H9 (cell line): Measurements from ENCODE around the gene MEF2A. TPM values are rescaled to one million over a fixed set of nuclear protein-coding genes. Genes with fewer than 3 reads are reported as not detected.

Source experiments
- DNase-seq: peaks from one replicate; pipeline ENCODE4 v3.0.0-alpha.2; 2017
- H2AFZ ChIP-seq: one replicate; pipeline ENCODE4 v1.6.1; 2013; ENCODE audit warnings: mild to moderate bottlenecking, low read length, control low read depth, moderate library complexity
- H2AK5ac ChIP-seq: 2 replicates; pipeline ENCODE4 v1.6.1; 2013; ENCODE audit warnings: low read length, control low read depth, mixed read lengths; ENCODE audit not compliant: insufficient read length
- H2BK120ac ChIP-seq: one replicate; pipeline ENCODE4 v1.6.1; 2013; ENCODE audit warnings: low read depth, mild to moderate bottlenecking, low read length, control low read depth, inconsistent platforms; ENCODE audit not compliant: poor library complexity, severe bottlenecking
- H2BK12ac ChIP-seq: 2 replicates; pipeline ENCODE4 v1.6.1; 2013; ENCODE audit warnings: low read length, control low read depth, mixed read lengths, low read depth; ENCODE audit not compliant: insufficient read length
- H2BK15ac ChIP-seq: 2 replicates; pipeline ENCODE4 v1.6.1; 2013; ENCODE audit warnings: low read depth, low read length, control low read depth
- H2BK20ac ChIP-seq: one replicate; pipeline ENCODE4 v1.6.1; 2013; ENCODE audit warnings: low read depth, mild to moderate bottlenecking, low read length, control low read depth, inconsistent platforms; ENCODE audit not compliant: poor library complexity, severe bottlenecking
- H2BK5ac ChIP-seq: 2 replicates; pipeline ENCODE4 v1.6.1; 2013; ENCODE audit warnings: low read length, control low read depth, mixed read lengths; ENCODE audit not compliant: insufficient read length
- H3K14ac ChIP-seq: 2 replicates; pipeline ENCODE4 v1.6.1; 2013; ENCODE audit warnings: low read length, control low read depth; ENCODE audit not compliant: insufficient read depth
- H3K18ac ChIP-seq: 2 replicates; pipeline ENCODE4 v1.6.1; 2013; ENCODE audit warnings: low read depth, mild to moderate bottlenecking, mixed read lengths, low read length, control low read depth; ENCODE audit not compliant: insufficient read length
- H3K23ac ChIP-seq: 2 replicates; pipeline ENCODE4 v1.6.1; 2013; ENCODE audit warnings: low read length, control low read depth, mixed read lengths, low read depth; ENCODE audit not compliant: insufficient read length
- H3K23me2 ChIP-seq: 2 replicates; pipeline ENCODE4 v1.6.1; 2013; ENCODE audit warnings: low read depth, mild to moderate bottlenecking, mixed read lengths, low read length, control low read depth; ENCODE audit not compliant: insufficient read length, poor library complexity, severe bottlenecking
- H3K27ac ChIP-seq: 2 replicates; pipeline ENCODE4 v1.5.1; 2013; ENCODE audit warnings: low read length, control low read depth, mixed read lengths, low read depth; ENCODE audit not compliant: insufficient read length
- H3K27me3 ChIP-seq: 2 replicates; pipeline ENCODE4 v1.6.1; 2013; ENCODE audit warnings: low read length, control low read depth, inconsistent platforms; ENCODE audit not compliant: insufficient read depth
- H3K4ac ChIP-seq: 2 replicates; pipeline ENCODE4 v1.6.1; 2013; ENCODE audit warnings: low read depth, mild to moderate bottlenecking, control low read depth, inconsistent platforms, low read length, moderate library complexity
- H3K4me1 ChIP-seq: 2 replicates; pipeline ENCODE4 v1.6.1; 2013; ENCODE audit warnings: low read length, control low read depth, inconsistent platforms; ENCODE audit not compliant: insufficient read depth
- H3K4me2 ChIP-seq: 2 replicates; pipeline ENCODE4 v1.6.1; 2013; ENCODE audit warnings: low read length, control low read depth, mixed read lengths; ENCODE audit not compliant: insufficient read length, insufficient read depth
- H3K56ac ChIP-seq: 2 replicates; pipeline ENCODE4 v1.6.1; 2013; ENCODE audit warnings: low read depth, mild to moderate bottlenecking, mixed read lengths, low read length, control low read depth; ENCODE audit not compliant: insufficient read length
- H3K79me1 ChIP-seq: 2 replicates; pipeline ENCODE4 v1.6.1; 2013; ENCODE audit warnings: low read depth, mild to moderate bottlenecking, moderate library complexity, low read length, control low read depth, inconsistent platforms; ENCODE audit not compliant: insufficient read depth, poor library complexity, severe bottlenecking
- H3K79me2 ChIP-seq: 2 replicates; pipeline ENCODE4 v1.6.1; 2013; ENCODE audit warnings: low read length, control low read depth, inconsistent platforms; ENCODE audit not compliant: insufficient read depth
- H3K9ac ChIP-seq: 2 replicates; pipeline ENCODE4 v1.6.1; 2013; ENCODE audit warnings: low read length, control low read depth, mixed read lengths; ENCODE audit not compliant: insufficient read length; ENCODE audit errors: extremely low read depth
- H3K9me3 ChIP-seq: one replicate; pipeline ENCODE4 v1.6.1; 2013; ENCODE audit warnings: low read depth, low read length, inconsistent platforms; ENCODE audit not compliant: control insufficient read depth
- H3T11ph ChIP-seq: one replicate; pipeline ENCODE4 v1.6.1; 2013; ENCODE audit warnings: mild to moderate bottlenecking, low read length, control low read depth, inconsistent platforms
- H4K20me1 ChIP-seq: one replicate; pipeline ENCODE4 v1.6.1; 2013; ENCODE audit not compliant: control insufficient read depth, insufficient read length, insufficient read depth
- H4K5ac ChIP-seq: 2 replicates; pipeline ENCODE4 v1.6.1; 2013; ENCODE audit warnings: low read depth, mild to moderate bottlenecking, mixed read lengths, low read length, control low read depth; ENCODE audit not compliant: insufficient read length
- H4K8ac ChIP-seq: replicated peaks from 2 replicates; pipeline ENCODE4 v1.6.1; 2013; ENCODE audit warnings: low read length, control low read depth, mixed read lengths, low read depth; ENCODE audit not compliant: insufficient read length
- H4K91ac ChIP-seq: 2 replicates; pipeline ENCODE4 v1.6.1; 2013; ENCODE audit warnings: low read depth, mild to moderate bottlenecking, moderate library complexity, mixed read lengths, low read length, control low read depth; ENCODE audit not compliant: insufficient read length
- H3K27ac Mint-ChIP-seq, 3 experiments: 2 replicates in 2 of 3; 3 replicates in 1 of 3; pipeline ENCODE4 v1.8.0; 2020 to 2021; ENCODE audit warnings: mixed read lengths in 3 of 3, mild to moderate bottlenecking in 1 of 3, moderate library complexity in 1 of 3
- H3K27me3 Mint-ChIP-seq: 2 replicates; pipeline ENCODE4 v1.8.0; 2021; ENCODE audit warnings: low read depth, mild to moderate bottlenecking, moderate library complexity, mixed read lengths
- H3K36me3 Mint-ChIP-seq, 3 experiments: 2 replicates in 2 of 3; 3 replicates in 1 of 3; pipeline ENCODE4 v1.8.0; 2020 to 2021; ENCODE audit warnings: low read depth in 3 of 3, mixed read lengths in 3 of 3; ENCODE audit not compliant: insufficient read depth in 1 of 3
- H3K4me1 Mint-ChIP-seq, 2 experiments: 2 replicates each; pipeline ENCODE4 v1.8.0; 2020; ENCODE audit warnings: mixed read lengths in 2 of 2
- H3K4me3 Mint-ChIP-seq, 2 experiments: 2 replicates in 1 of 2; 3 replicates in 1 of 2; pipeline ENCODE4 v1.8.0; 2020 to 2021; ENCODE audit warnings: mild to moderate bottlenecking in 2 of 2, mixed read lengths in 2 of 2, moderate library complexity in 1 of 2
- H3K9me3 Mint-ChIP-seq, 2 experiments: 2 replicates in 1 of 2; 3 replicates in 1 of 2; pipeline ENCODE4 v1.8.0; 2020; ENCODE audit warnings: mild to moderate bottlenecking in 2 of 2, mixed read lengths in 2 of 2, moderate library complexity in 1 of 2
- CTCF ChIP-seq: fragments of 200-600 bp; sonication (generic); conservative IDR thresholded peaks from 3 replicates; pipeline ENCODE4 v1.8.0; 2021; ENCODE audit warnings: antibody characterized with exemption, mild to moderate bottlenecking
- WGBS: extraction: QIAGEN DNeasy Blood & Tissue Kit; methylation state at CpG from one replicate; pipeline ENCODE4 v1.1.7; 2013; ENCODE audit warnings: missing lambda C conversion rate, low lambda C conversion rate, mixed read lengths; ENCODE audit not compliant: insufficient read length; ENCODE audit errors: extremely low coverage; 5-methylcytosine and 5-hydroxymethylcytosine counted together
- total RNA-seq: library from RNA; stranded (reverse); gene quantifications from 2 replicates; pipeline ENCODE4 v1.2.1, GENCODE V29; 2021

The MEF2A gene
- total RNA-seq, 1 experiment from 2014 or later = 20.7 TPM

GRCh38 chr15:99669250-99669649, 103.5 kb downstream of the MEF2A start:
- Histone ChIP-seq H2BK5ac (no peak overlapping the region), H3K4ac (no peak overlapping the region), H3K14ac (no peak overlapping the region), H2AFZ (no peak overlapping the region), H2BK20ac (no peak overlapping the region), H3K79me2 (no peaks in the 10 kb centered on the region), H3K56ac (no peak overlapping the region), H3K27ac (no peak overlapping the region), H4K91ac (no peak overlapping the region), H4K8ac (no peak overlapping the region), H2BK15ac (no peak overlapping the region), H3K23ac (no peak overlapping the region), H2AK5ac (no peak overlapping the region), H3K9me3 (no peaks in the 10 kb centered on the region), H2BK12ac (no peak overlapping the region), H2BK120ac (no peak overlapping the region), H4K5ac (no peak overlapping the region), H3K9ac (no peak overlapping the region), H3K4me2 (no peak overlapping the region), H3K4me1 (no peaks in the 10 kb centered on the region), H3K27me3 (no peaks in the 10 kb centered on the region), H3K23me2 (no peaks in the 10 kb centered on the region), H3K79me1 (no peaks in the 10 kb centered on the region), H3T11ph (no peak overlapping the region), H3K18ac (no peak overlapping the region), H4K20me1 (no peaks in the 10 kb centered on the region)
- Mint-ChIP-seq H3K36me3 (peaks cover 5 to 16% (median 13%) of the 10 kb centered on the region in 3 experiments; a peak in 6 of 7 replicates), H3K27me3 (no peaks in the 10 kb centered on the region), H3K9me3 (peaks cover 0 to 3% of the 10 kb centered on the region in 2 experiments; a peak in 1 of 5 replicates), H3K4me3 (no peak overlapping the region), H3K4me1 (no peaks in the 10 kb centered on the region), H3K27ac (no peak overlapping the region)
- WGBS = no CpG with 5 or more reads among the region's 1 CpG
- DNase-seq = no peak
- no peak for TF ChIP-seq CTCF
